Astrocyte of the cerebellum (primary cell): ENCODE data around the gene LDLRAP1.

Experiments used
- DNase-seq: peaks from one replicate; pipeline ENCODE4 v3.0.0-alpha.2; 2011; ENCODE audit warnings: low read depth
- H3K4me3 ChIP-seq: 2 replicates; pipeline ENCODE4 v1.5.1; 2011; ENCODE audit warnings: mild to moderate bottlenecking, low read depth, low read length, moderate library complexity
- CTCF ChIP-seq: IDR thresholded peaks from 2 replicates; pipeline ENCODE4 v1.5.1; 2012; ENCODE audit warnings: low read length, low read depth, moderate library complexity, mild to moderate bottlenecking; ENCODE audit errors: missing control alignments
- in situ Hi-C: cut with HindIII; loops from 2 replicates; pipeline ENCODE4 v1.10.0; 2017; ENCODE audit warnings: low sequenced_read_pairs

The LDLRAP1 gene

GRCh38 chr1:25550155-25550506 lies 6.7 kb downstream of the LDLRAP1 start:
- H3K4me3 ChIP-seq = no peak overlapping the region
- DNase-seq = no peak
- TF ChIP-seq CTCF = no peak
- in situ Hi-C loops = no loop called here

GRCh38 chr1:25550683-25551310 lies 7.4 kb downstream of the LDLRAP1 start:
- TF ChIP-seq CTCF = no peak
- in situ Hi-C loops = no loop called here
- H3K4me3 ChIP-seq = no peak overlapping the region
- no peak for DNase-seq

- no peak for TF ChIP-seq CTCF
- no peak overlapping the region for H3K4me3 ChIP-seq
- in situ Hi-C loops = no loop called here
- DNase-seq = no peak
Observed at GRCh38 chr1:25553749-25554429, 10.5 kb downstream of the LDLRAP1 start.

- no peak for TF ChIP-seq CTCF
- no peak for DNase-seq
- no peak overlapping the region for H3K4me3 ChIP-seq
- in situ Hi-C loops = no loop called here
Observed at GRCh38 chr1:25554430-25554780, 11.0 kb downstream of the LDLRAP1 start.

- TF ChIP-seq CTCF = no peak
- no peak for DNase-seq
- no peak overlapping the region for H3K4me3 ChIP-seq
- in situ Hi-C loops = no loop called here
Observed at GRCh38 chr1:25554886-25555752, 11.7 kb downstream of the LDLRAP1 start.

- in situ Hi-C loops = no loop called here
- TF ChIP-seq CTCF = no peak
Observed at GRCh38 chr1:25555753-25556092, 12.3 kb downstream of the LDLRAP1 start.

More at GRCh38 chr1:25555753-25556092, 12.3 kb downstream of the LDLRAP1 start:
- no peak overlapping the region for H3K4me3 ChIP-seq
- no peak for DNase-seq
